ENCODE results near the gene TMEM154.

TMEM154 gene

DNA sequence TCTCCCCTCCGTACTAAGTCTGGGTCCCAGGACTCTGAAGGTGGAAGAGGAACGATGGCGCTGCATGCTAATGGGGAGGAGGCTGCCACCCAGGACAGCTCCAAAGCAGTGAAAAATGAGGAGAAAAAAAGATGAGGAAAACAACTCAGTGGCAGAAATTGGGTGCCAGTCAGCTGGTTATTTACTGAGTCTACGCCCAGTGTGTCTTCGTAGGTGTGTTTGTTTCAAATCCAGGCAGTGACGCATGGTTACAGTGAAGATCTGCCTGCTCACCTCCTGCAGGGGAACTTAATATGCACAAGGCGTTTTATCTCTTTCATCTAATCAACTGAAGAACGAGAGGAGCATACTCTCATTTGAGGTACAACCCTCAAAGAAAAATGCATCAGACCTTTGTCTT is 73.0 kb downstream of the TMEM154 start:
- DNase-seq (ENCODE audit: insufficient read length, low spot score) (no peak), FAIRE-seq (no peak)
- no peak for TF ChIP-seq POLR2A (IDR thresholded peaks at IDR 0.05; ENCODE audit: low read depth, low read length)
- TF ChIP-seq POLR2AphosphoS5 (IDR thresholded peaks at IDR 0.05; ENCODE audit: low read depth, low read length), result no peak
- no peak for TF ChIP-seq TAF1 (IDR thresholded peaks at IDR 0.05; ENCODE audit: low read depth, low read length)
- TF ChIP-seq SPI1 (IDR thresholded peaks at IDR 0.05; ENCODE audit: low read depth, low read length), result no peak
- TF ChIP-seq PAX5 (IDR thresholded peaks at IDR 0.05; ENCODE audit: insufficient read depth, low read length, severe bottlenecking), result no peak
- TF ChIP-seq POU2F2 (IDR thresholded peaks at IDR 0.05; ENCODE audit: low read depth, low read length), result no peak

DNA sequence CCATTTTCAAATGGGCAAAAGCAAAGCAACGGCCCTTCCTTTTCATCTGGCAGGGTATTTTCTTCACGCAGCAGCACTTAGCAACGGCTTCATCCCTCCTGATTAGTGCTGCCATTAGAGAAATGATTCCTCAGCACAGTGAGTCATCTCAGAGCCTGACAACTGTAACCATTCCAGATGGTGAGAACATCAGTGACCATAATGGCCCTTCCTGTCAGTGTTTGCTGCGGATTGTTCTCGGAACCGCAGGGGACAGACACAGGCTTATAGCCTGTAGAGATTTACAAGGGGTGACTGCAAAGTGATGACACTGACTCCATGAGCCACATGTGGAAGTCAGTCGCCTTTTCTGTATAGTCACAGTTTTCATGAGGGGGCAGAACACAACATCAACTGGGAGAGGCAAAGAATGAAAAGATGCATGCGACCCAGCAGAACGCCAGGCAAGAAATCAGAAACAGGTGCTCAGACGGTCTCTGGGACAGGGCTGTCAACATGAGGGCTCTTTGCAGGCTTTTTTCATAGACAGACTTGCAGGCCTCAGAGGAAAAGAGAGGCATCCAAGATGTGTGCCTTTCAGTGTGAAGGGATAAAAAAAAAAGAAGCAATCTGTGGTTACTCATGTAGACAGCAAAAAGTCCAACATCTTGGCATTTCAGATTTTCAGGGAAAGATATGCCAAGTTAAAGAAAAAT is 74.0 kb downstream of the TMEM154 start:
- no peak for FAIRE-seq
- no peak for DNase-seq (ENCODE audit: insufficient read length, low spot score)
- TF ChIP-seq PAX5 (IDR thresholded peaks at IDR 0.05; ENCODE audit: insufficient read depth, low read length, severe bottlenecking) (no peak), POLR2AphosphoS5 (IDR thresholded peaks at IDR 0.05; ENCODE audit: low read depth, low read length) (no peak), TAF1 (IDR thresholded peaks at IDR 0.05; ENCODE audit: low read depth, low read length) (no peak), SPI1 (IDR thresholded peaks at IDR 0.05; ENCODE audit: low read depth, low read length) (no peak), POU2F2 (IDR thresholded peaks at IDR 0.05; ENCODE audit: low read depth, low read length) (no peak), POLR2A (IDR thresholded peaks at IDR 0.05; ENCODE audit: low read depth, low read length) (no peak)

DNA sequence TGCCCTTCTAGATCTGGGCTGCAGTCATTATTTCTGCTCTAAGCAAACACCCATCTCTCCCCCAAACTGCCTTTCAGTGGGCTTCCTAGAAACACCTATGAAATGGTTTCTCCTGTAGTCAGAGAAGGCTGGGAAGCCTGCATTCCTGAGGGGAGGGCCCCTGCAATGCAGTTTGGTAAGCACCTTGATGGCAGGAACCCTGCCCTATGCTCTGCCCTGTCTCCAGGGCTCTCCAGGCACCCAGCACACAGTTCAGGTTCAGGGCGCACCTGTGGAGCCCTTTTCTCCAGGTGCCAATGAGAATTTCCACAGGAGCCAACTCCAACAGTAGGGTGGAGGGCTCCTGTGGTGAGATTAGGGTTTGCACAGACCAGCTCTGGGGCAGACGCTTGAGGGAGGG is 74.8 kb downstream of the TMEM154 start:
- DNase-seq (ENCODE audit: insufficient read length, low spot score) (no peak), FAIRE-seq (no peak)
- TF ChIP-seq PAX5 (IDR thresholded peaks at IDR 0.05; ENCODE audit: insufficient read depth, low read length, severe bottlenecking), result no peak
- no peak for TF ChIP-seq SPI1 (IDR thresholded peaks at IDR 0.05; ENCODE audit: low read depth, low read length)
- no peak for TF ChIP-seq TAF1 (IDR thresholded peaks at IDR 0.05; ENCODE audit: low read depth, low read length)

DNA sequence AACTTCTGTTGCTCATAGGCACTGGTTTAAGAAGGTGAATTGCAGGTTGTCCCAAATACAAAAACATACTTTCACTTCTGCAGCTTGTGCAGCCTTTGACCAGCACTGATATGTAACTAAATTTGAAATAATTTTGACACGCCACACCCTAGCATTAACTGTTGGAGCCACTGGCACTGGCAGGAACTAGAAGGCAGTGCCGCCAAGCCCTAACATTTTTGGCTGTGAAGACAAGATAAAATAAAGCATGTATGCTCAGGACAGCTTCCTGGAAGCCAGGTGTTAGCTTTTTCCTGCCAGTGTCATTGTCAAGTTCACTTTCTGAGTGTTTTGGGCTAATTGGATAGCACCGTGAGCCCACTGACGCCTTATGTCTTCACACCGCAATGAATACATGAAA is 78.6 kb downstream of the TMEM154 start:
- TF ChIP-seq POLR2A (IDR thresholded peaks at IDR 0.05; ENCODE audit: low read depth, low read length) (no peak), SPI1 (IDR thresholded peaks at IDR 0.05; ENCODE audit: low read depth, low read length) (peak; percentile 26; the same call in 1 of the 2 replicates)
- FAIRE-seq (no peak), DNase-seq (ENCODE audit: insufficient read length, low spot score) (no peak)

DNA sequence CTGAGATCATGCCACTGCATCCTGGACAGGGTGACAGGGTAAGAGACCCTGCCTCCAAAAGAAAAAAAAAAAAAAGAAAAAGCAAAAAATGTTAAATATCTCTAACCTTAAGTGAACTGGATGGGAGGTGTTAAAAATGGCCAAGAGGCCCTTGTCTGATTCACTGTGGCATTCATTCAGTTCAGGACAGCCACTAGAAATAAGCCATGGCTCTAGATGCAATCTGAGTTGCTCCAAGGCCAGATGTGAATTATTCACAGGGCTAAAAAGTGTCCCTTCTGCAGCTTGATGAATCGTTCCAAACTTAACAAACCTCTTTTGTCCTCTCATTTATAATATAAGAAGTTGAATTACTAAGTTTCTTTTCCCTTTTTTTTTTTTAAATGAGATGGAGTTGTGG is 80.2 kb downstream of the TMEM154 start:
- no peak for FAIRE-seq

DNA sequence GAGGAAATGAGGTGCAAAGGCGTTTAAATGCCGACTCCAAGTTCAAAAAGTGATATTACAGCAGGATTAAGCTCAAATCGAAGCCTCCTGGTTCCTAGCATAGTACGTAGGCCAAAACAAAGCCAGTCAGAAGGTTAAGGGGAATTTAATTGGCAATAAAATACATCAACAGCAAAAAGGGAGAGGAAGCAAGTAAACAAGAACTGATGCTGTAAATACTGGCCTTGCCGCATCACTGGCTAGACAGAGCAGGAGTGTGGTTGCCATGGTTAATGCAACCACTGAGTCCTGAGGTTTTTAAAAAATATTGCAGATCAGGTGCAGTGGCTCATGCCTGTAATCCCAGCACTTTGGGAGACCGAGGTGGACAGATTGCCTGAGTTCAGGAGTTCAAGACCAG is 80.7 kb downstream of the TMEM154 start:
- DNase-seq (ENCODE audit: insufficient read length, low spot score) (no peak), FAIRE-seq (peak; percentile 67)
- no peak for TF ChIP-seq PAX5 (IDR thresholded peaks at IDR 0.05; ENCODE audit: insufficient read depth, low read length, severe bottlenecking)
- no peak for TF ChIP-seq SPI1 (IDR thresholded peaks at IDR 0.05; ENCODE audit: low read depth, low read length)
- no peak for TF ChIP-seq POLR2AphosphoS5 (IDR thresholded peaks at IDR 0.05; ENCODE audit: low read depth, low read length)
- no peak for TF ChIP-seq POU2F2 (IDR thresholded peaks at IDR 0.05; ENCODE audit: low read depth, low read length)
- TF ChIP-seq POLR2A (IDR thresholded peaks at IDR 0.05; ENCODE audit: low read depth, low read length), result no peak
- no peak for TF ChIP-seq TAF1 (IDR thresholded peaks at IDR 0.05; ENCODE audit: low read depth, low read length)

More for the DNA sequence above, 80.2 kb downstream of the TMEM154 start:
- TF ChIP-seq POU2F2 (IDR thresholded peaks at IDR 0.05; ENCODE audit: low read depth, low read length), result no peak
- no peak for TF ChIP-seq PAX5 (IDR thresholded peaks at IDR 0.05; ENCODE audit: insufficient read depth, low read length, severe bottlenecking)
- TF ChIP-seq POLR2AphosphoS5 (IDR thresholded peaks at IDR 0.05; ENCODE audit: low read depth, low read length), result no peak
- no peak for TF ChIP-seq SPI1 (IDR thresholded peaks at IDR 0.05; ENCODE audit: low read depth, low read length)
- TF ChIP-seq TAF1 (IDR thresholded peaks at IDR 0.05; ENCODE audit: low read depth, low read length), result no peak
- TF ChIP-seq POLR2A (IDR thresholded peaks at IDR 0.05; ENCODE audit: low read depth, low read length), result no peak
- DNase-seq (ENCODE audit: insufficient read length, low spot score), result no peak

DNA sequence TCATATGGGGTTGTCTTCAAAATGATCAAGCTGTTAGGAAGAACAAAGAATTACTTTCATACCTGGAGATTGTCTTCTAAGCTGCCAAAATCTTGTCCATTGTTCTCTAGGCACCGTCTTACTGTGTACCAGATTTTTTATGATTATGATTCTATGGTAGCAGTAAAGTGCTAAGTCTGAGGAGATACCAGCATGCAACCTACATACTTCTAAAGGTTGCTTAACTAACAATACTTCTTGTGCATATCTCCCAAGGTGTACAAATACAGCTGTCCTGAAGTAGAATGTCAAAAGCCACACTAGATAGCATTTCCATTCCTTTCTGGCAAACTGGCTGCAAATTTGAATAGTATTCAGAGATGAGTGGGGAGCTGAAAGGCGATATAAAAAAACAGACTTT is 81.3 kb downstream of the TMEM154 start:
- FAIRE-seq (peak; percentile 26), DNase-seq (ENCODE audit: insufficient read length, low spot score) (no peak)
- TF ChIP-seq TAF1 (IDR thresholded peaks at IDR 0.05; ENCODE audit: low read depth, low read length), result no peak
- no peak for TF ChIP-seq POU2F2 (IDR thresholded peaks at IDR 0.05; ENCODE audit: low read depth, low read length)
- TF ChIP-seq POLR2AphosphoS5 (IDR thresholded peaks at IDR 0.05; ENCODE audit: low read depth, low read length), result no peak
- no peak for TF ChIP-seq SPI1 (IDR thresholded peaks at IDR 0.05; ENCODE audit: low read depth, low read length)
- TF ChIP-seq POLR2A (IDR thresholded peaks at IDR 0.05; ENCODE audit: low read depth, low read length), result no peak
- TF ChIP-seq PAX5 (IDR thresholded peaks at IDR 0.05; ENCODE audit: insufficient read depth, low read length, severe bottlenecking), result no peak

DNA sequence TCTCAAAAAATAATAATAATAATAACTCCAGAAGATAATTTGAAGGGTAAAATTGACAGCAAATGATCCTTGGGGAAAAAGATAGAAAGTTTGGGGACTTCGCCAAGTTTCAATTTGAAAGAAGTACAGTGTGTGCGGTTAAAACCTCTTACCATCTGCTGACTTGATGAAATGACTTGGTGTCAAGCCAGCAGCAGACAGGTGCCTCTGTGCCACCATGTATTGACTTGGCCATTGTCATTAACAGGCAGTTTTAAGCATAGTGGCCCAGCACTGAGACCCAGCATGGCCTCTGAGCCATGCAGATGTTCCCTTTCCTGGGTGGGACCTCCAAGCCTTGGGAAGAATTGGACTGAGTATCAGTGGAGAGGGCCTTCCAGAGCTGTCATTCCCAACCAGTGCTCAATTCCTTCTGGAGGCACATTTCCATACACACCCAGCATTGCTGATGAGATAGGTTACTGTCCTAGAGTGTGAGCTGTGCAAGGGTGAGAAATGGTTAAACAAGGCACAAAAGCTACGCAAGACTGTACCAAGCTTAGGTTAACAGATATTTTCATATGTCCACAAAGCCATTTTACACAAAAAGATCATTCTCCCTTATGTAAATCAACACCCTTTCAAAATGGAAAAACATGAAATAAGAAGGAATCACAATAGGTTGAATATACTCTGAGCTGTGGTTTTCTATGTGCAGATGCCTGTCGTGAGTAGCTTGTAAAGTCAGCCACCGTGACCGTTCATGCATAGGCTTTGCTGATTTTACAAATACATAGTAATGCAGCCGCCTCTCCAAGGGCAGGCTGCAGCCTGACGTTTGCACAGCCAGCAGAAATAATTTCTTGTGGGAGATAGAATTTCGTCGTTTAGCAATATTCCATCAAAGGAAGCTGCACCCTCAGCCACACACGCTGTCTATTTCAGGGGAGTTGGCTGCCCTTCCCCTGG is 84.5 kb downstream of the TMEM154 start:
- TF ChIP-seq POU2F2 (IDR thresholded peaks at IDR 0.05; ENCODE audit: low read depth, low read length), result peak; percentile 75; the same call in 1 of the 2 replicates
- TF ChIP-seq POLR2AphosphoS5 (IDR thresholded peaks at IDR 0.05; ENCODE audit: low read depth, low read length), result no peak
- TF ChIP-seq TAF1 (IDR thresholded peaks at IDR 0.05; ENCODE audit: low read depth, low read length), result no peak
- peak; percentile 100 for TF ChIP-seq PAX5 (IDR thresholded peaks at IDR 0.05; ENCODE audit: insufficient read depth, low read length, severe bottlenecking)
- FAIRE-seq (peak; percentile 96), DNase-seq (ENCODE audit: insufficient read length, low spot score) (no peak)

DNA sequence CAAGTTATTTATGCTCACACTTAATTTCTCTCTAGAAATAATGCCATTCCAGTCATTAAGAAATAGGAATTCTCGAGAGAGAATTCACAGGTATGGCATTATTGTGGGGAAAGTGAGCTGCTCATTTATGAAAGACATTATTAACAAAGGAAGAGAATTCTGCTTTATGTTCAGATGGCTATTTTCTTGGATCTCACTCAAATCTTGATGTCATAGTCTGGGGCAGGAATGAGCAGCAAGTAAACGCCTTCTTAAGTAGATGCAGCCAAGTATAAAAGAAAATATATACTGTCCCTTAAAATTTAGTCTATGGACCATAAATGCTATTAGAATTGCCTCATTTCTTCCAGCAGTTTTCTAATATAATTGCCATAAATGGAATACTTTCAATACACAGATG is 85.7 kb downstream of the TMEM154 start:
- TF ChIP-seq POLR2A (IDR thresholded peaks at IDR 0.05; ENCODE audit: low read depth, low read length) (no peak), PAX5 (IDR thresholded peaks at IDR 0.05; ENCODE audit: insufficient read depth, low read length, severe bottlenecking) (no peak), SPI1 (IDR thresholded peaks at IDR 0.05; ENCODE audit: low read depth, low read length) (no peak), POU2F2 (IDR thresholded peaks at IDR 0.05; ENCODE audit: low read depth, low read length) (no peak), POLR2AphosphoS5 (IDR thresholded peaks at IDR 0.05; ENCODE audit: low read depth, low read length) (no peak), TAF1 (IDR thresholded peaks at IDR 0.05; ENCODE audit: low read depth, low read length) (no peak)
- no peak for FAIRE-seq
- DNase-seq (ENCODE audit: insufficient read length, low spot score), result no peak
